ENCODE results near the gene TAF13. TPM values are rescaled to one million over a fixed set of nuclear protein-coding genes. Genes with fewer than 3 reads are reported as not detected.
A peak's percentile ranks its signal among the peaks of the same experiment; 100 is the strongest.
"Not testable (repeated sequence)": the region's sequence is repeated elsewhere in the genome, so short reads cannot be mapped to it uniquely, and the experiment has no call there.

Gene TAF13
- polyA plus RNA-seq, 1 experiment, result 81.9 TPM

- Histone ChIP-seq H3K9me3 (ENCODE audit: control insufficient read depth, insufficient read depth, low read length) (peaks cover 5% of the 10 kb centered on the region; the same call in 1 of the 2 replicates), H3K27ac (ENCODE audit: low read depth, low read length) (no peak overlapping the region), H3K4me3 (ENCODE audit: low read depth, low read length) (peak overlapping the region; percentile 90), H3K27me3 (ENCODE audit: control insufficient read depth, insufficient read depth, low read length) (no peaks in the 10 kb centered on the region)
- DNase-seq (ENCODE audit: low read depth, low spot score), result no peak
- CTCF ChIA-PET, result interaction anchor here (0.6 to 2.0 kb wide), 3 partner anchors 13 to 60 kb away, joined by 3 to 11 read pairs (median 3); no protein-coding TSS in a partner anchor
- TF ChIP-seq, protein P1, sequence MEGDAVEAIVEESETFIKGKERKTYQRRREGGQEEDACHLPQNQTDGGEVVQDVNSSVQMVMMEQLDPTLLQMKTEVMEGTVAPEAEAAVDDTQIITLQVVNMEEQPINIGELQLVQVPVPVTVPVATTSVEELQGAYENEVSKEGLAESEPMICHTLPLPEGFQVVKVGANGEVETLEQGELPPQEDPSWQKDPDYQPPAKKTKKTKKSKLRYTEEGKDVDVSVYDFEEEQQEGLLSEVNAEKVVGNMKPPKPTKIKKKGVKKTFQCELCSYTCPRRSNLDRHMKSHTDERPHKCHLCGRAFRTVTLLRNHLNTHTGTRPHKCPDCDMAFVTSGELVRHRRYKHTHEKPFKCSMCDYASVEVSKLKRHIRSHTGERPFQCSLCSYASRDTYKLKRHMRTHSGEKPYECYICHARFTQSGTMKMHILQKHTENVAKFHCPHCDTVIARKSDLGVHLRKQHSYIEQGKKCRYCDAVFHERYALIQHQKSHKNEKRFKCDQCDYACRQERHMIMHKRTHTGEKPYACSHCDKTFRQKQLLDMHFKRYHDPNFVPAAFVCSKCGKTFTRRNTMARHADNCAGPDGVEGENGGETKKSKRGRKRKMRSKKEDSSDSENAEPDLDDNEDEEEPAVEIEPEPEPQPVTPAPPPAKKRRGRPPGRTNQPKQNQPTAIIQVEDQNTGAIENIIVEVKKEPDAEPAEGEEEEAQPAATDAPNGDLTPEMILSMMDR (IDR thresholded peaks at IDR 0.05; ENCODE audit: low read depth, low read length), result no peak
- POLR2A ChIA-PET, result no interaction called here
These were observed 35.2 kb downstream of the TAF13 start for GRCh38 chr1:109040627-109040988.

DNA sequence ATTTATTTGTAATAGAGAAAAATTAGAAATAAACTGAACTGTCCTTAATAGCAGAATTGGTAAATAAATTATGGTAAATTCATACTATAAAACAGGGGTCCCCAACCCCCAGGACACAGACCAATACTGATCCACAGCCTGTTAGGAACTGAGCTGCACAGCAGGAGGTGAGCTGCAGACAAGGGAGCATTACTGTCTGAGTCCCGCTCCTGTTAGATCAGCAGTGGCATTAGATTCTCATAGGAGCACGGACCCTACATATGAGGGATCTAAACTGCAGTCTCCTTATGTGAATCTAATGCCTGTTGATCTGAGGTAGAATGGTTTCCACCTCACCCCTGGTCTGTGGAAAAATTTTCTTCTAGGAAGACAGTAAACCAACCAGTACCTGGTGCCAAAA, 41.4 kb downstream of the TAF13 start:
- CTCF ChIA-PET, result interaction anchor here (0.9 kb wide), 1 partner anchor 14 kb away, joined by 4 read pairs; no protein-coding TSS in a partner anchor
- POLR2A ChIA-PET, result no interaction called here
- no peaks in the 10 kb centered on the region for H3K9me3 ChIP-seq (ENCODE audit: control insufficient read depth, insufficient read depth, low read length)
- no peaks in the 10 kb centered on the region for H3K27me3 ChIP-seq (ENCODE audit: control insufficient read depth, insufficient read depth, low read length)
- no peak overlapping the region for H3K4me3 ChIP-seq (ENCODE audit: low read depth, low read length)
- TF ChIP-seq, protein P1 (IDR thresholded peaks at IDR 0.05; ENCODE audit: low read depth, low read length), result no peak
- H3K27ac ChIP-seq (ENCODE audit: low read depth, low read length), result no peak overlapping the region
- no peak for DNase-seq (ENCODE audit: low read depth, low spot score)

DNA sequence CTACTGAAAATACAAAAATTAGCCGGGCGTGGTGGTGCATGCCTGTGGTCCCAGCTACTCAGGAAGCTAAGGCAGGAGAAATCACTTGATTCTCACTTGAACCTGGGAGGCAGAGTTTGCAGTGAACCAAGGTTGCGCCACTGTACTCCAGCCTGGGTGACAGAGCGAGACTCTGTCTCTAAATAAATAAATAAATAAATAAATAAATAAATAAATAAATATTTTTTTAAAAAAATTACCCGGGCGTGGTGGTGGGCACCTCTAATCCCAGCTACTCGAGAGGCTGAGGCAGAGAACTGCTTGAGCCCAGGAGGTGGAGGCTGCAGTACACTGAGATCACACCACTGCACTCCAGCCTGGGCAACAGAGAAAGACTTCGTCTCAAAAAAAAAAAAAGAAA, 46.3 kb downstream of the TAF13 start:
- H3K27me3 ChIP-seq (ENCODE audit: control insufficient read depth, insufficient read depth, low read length); H3K4me3 ChIP-seq (ENCODE audit: low read depth, low read length); H3K27ac ChIP-seq (ENCODE audit: low read depth, low read length); DNase-seq (ENCODE audit: low read depth, low spot score); H3K9me3 ChIP-seq (ENCODE audit: control insufficient read depth, insufficient read depth, low read length): not testable (repeated sequence)
- CTCF ChIA-PET, result interaction anchor here (1.5 kb wide), 1 partner anchor 9 kb away, joined by 3 read pairs; no protein-coding TSS in a partner anchor
- POLR2A ChIA-PET, result interaction anchor here (2.2 kb wide), 1 partner anchor 12 kb away, joined by 7 read pairs; the partner anchor contains the start of gene WDR47

GRCh38 chr1:109027841-109028240, 48.0 kb downstream of the TAF13 start:
- CTCF ChIA-PET, result interaction anchor here (0.7 to 3.0 kb wide), 10 partner anchors 9 to 84 kb away, joined by 3 to 12 read pairs (median 4); a partner anchor contains a TSS

DNA sequence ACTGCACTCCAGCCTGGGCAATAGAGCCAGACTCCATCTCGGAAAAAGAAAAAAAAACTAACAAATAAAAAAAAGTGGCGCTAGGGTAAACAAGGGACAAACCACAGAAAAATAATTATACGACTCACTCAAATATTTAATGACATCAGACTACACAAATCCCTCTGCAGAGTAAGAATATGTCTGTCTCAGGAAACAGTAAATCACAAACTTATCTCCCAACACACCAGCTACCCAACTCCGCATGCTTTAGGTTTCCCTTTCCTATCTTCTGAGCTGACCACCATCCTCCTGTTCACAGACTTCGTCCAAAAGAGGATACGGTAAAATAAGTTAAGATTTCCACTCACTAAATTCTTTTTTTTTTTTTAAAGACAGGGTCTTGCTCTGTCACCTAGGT, 50.1 kb downstream of the TAF13 start:
- Histone ChIP-seq H3K27me3 (ENCODE audit: control insufficient read depth, insufficient read depth, low read length) (no peaks in the 10 kb centered on the region), H3K4me3 (ENCODE audit: low read depth, low read length) (no peak overlapping the region), H3K9me3 (ENCODE audit: control insufficient read depth, insufficient read depth, low read length) (no peaks in the 10 kb centered on the region; the same call in 1 of the 2 replicates), H3K27ac (ENCODE audit: low read depth, low read length) (no peak overlapping the region)
- DNase-seq (ENCODE audit: low read depth, low spot score), result no peak
- CTCF ChIA-PET, result interaction anchor here (0.6 kb wide), 1 partner anchor 67 kb away, joined by 3 read pairs; no protein-coding TSS in a partner anchor
- POLR2A ChIA-PET, result no interaction called here
- TF ChIP-seq, protein P1 (IDR thresholded peaks at IDR 0.05; ENCODE audit: low read depth, low read length), result no peak

More at GRCh38 chr1:109027841-109028240, 48.0 kb downstream of the TAF13 start:
- H3K4me3 ChIP-seq (ENCODE audit: low read depth, low read length), result no peak overlapping the region
- H3K9me3 ChIP-seq (ENCODE audit: control insufficient read depth, insufficient read depth, low read length), result no peaks in the 10 kb centered on the region; the same call in 1 of the 2 replicates
- TF ChIP-seq, protein P1 (IDR thresholded peaks at IDR 0.05; ENCODE audit: low read depth, low read length), result no peak
- H3K27me3 ChIP-seq (ENCODE audit: control insufficient read depth, insufficient read depth, low read length), result no peaks in the 10 kb centered on the region
- POLR2A ChIA-PET, result interaction anchor here (0.6 to 2.2 kb wide), 2 partner anchors 14 to 17 kb away, joined by 3 to 7 read pairs; partner anchors contain the start of gene WDR47
- H3K27ac ChIP-seq (ENCODE audit: low read depth, low read length), result no peak overlapping the region
- DNase-seq (ENCODE audit: low read depth, low spot score), result no peak

Measured in AG04450 (cell line).